Liver (tissue), 3 donors: ENCODE data around the gene CDC42EP3.

Experiments used
- EGR1 ChIP-seq, 2 donors: IDR thresholded peaks; 2 replicates each; pipeline ENCODE4 v1.6.1; 2016 to 2018; ENCODE audit warnings: antibody characterized with exemption in 2 of 2, low read depth in 2 of 2
- GABPA ChIP-seq, 2 donors: IDR thresholded peaks in 1 of 2; conservative IDR thresholded peaks in 1 of 2; 2 replicates each; pipeline ENCODE4 v1.6.1; 2016; ENCODE audit warnings: antibody characterized with exemption in 2 of 2, mild to moderate bottlenecking in 1 of 2, moderate library complexity in 1 of 2
- RAD21 ChIP-seq, 2 donors: IDR thresholded peaks; 2 replicates each; pipeline ENCODE4 v1.6.1; 2016; ENCODE audit warnings: antibody characterized with exemption in 2 of 2, mild to moderate bottlenecking in 2 of 2
- RXRA ChIP-seq, 2 donors: IDR thresholded peaks; 2 replicates each; pipeline ENCODE4 v1.6.1; 2017 to 2018; ENCODE audit warnings: antibody characterized with exemption in 2 of 2, mild to moderate bottlenecking in 1 of 2
- TAF1 ChIP-seq: conservative IDR thresholded peaks from 2 replicates; pipeline ENCODE4 v1.6.1; 2016; ENCODE audit warnings: antibody characterized with exemption, mild to moderate bottlenecking
- YY1 ChIP-seq: IDR thresholded peaks from 2 replicates; pipeline ENCODE4 v1.6.1; 2016; ENCODE audit warnings: antibody characterized with exemption, mild to moderate bottlenecking
- TF ChIP-seq, protein P1 (sequence below): IDR thresholded peaks from 2 replicates; pipeline ENCODE4 v1.6.1; 2016; ENCODE audit warnings: antibody characterized with exemption
- TF ChIP-seq, protein P2 (sequence below): fragments of 150-350 bp; IDR thresholded peaks from 2 replicates; pipeline ENCODE4 v1.5.1; 2017; ENCODE audit warnings: improper control_type of control experiment, low read depth, low read length; ENCODE audit not compliant: missing input control
- TF ChIP-seq, protein P3 (sequence below): IDR thresholded peaks from 2 replicates; pipeline ENCODE4 v1.6.1; 2016; ENCODE audit warnings: antibody characterized with exemption, mild to moderate bottlenecking
- donor health status: healthy.
- donor health status: healthy.

DNA sequence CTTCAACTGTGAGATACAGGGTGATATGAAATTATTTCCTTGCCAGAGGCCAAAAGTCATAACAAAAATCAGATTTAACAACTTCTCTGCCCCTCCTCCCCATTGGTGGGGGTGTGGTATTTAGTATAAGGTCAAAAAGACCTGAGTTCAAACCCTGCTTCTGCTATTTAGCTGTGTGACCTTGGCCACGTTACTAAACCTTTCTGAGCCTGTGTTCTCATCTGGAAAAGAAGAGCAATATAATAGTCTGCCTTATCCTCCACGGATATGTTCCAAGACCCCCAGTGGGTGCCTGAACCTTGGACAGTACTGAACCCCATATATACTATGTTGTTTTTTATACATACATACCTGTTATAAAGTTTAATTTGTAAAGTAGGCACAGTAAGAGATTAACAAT, 3.7 kb downstream of the CDC42EP3 start:
- no peak for TF ChIP-seq TAF1
- TF ChIP-seq, protein P1, sequence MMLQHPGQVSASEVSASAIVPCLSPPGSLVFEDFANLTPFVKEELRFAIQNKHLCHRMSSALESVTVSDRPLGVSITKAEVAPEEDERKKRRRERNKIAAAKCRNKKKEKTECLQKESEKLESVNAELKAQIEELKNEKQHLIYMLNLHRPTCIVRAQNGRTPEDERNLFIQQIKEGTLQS: no peak
- TF ChIP-seq, protein P2, sequence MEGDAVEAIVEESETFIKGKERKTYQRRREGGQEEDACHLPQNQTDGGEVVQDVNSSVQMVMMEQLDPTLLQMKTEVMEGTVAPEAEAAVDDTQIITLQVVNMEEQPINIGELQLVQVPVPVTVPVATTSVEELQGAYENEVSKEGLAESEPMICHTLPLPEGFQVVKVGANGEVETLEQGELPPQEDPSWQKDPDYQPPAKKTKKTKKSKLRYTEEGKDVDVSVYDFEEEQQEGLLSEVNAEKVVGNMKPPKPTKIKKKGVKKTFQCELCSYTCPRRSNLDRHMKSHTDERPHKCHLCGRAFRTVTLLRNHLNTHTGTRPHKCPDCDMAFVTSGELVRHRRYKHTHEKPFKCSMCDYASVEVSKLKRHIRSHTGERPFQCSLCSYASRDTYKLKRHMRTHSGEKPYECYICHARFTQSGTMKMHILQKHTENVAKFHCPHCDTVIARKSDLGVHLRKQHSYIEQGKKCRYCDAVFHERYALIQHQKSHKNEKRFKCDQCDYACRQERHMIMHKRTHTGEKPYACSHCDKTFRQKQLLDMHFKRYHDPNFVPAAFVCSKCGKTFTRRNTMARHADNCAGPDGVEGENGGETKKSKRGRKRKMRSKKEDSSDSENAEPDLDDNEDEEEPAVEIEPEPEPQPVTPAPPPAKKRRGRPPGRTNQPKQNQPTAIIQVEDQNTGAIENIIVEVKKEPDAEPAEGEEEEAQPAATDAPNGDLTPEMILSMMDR: no peak
- TF ChIP-seq RAD21 (IDR thresholded peaks at IDR 0.05): no peak
- no peak for TF ChIP-seq YY1
- no peak for TF ChIP-seq GABPA (IDR thresholded peaks at IDR 0.05 in 1 of 2, conservative IDR thresholded peaks at IDR 0.05 in 1 of 2)
- no peak for TF ChIP-seq RXRA (IDR thresholded peaks at IDR 0.05)
- TF ChIP-seq, protein P3, sequence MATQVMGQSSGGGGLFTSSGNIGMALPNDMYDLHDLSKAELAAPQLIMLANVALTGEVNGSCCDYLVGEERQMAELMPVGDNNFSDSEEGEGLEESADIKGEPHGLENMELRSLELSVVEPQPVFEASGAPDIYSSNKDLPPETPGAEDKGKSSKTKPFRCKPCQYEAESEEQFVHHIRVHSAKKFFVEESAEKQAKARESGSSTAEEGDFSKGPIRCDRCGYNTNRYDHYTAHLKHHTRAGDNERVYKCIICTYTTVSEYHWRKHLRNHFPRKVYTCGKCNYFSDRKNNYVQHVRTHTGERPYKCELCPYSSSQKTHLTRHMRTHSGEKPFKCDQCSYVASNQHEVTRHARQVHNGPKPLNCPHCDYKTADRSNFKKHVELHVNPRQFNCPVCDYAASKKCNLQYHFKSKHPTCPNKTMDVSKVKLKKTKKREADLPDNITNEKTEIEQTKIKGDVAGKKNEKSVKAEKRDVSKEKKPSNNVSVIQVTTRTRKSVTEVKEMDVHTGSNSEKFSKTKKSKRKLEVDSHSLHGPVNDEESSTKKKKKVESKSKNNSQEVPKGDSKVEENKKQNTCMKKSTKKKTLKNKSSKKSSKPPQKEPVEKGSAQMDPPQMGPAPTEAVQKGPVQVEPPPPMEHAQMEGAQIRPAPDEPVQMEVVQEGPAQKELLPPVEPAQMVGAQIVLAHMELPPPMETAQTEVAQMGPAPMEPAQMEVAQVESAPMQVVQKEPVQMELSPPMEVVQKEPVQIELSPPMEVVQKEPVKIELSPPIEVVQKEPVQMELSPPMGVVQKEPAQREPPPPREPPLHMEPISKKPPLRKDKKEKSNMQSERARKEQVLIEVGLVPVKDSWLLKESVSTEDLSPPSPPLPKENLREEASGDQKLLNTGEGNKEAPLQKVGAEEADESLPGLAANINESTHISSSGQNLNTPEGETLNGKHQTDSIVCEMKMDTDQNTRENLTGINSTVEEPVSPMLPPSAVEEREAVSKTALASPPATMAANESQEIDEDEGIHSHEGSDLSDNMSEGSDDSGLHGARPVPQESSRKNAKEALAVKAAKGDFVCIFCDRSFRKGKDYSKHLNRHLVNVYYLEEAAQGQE: no peak
- no peak for TF ChIP-seq EGR1 (IDR thresholded peaks at IDR 0.05; ENCODE audit: low read depth in 2 of 2)
